Pericardium fibroblast (primary cell): ENCODE results near the gene ACAD10. TPM values are rescaled to one million over a fixed set of nuclear protein-coding genes. Genes with fewer than 3 reads are reported as not detected.

ENCODE experiments used
- total RNA-seq: library from RNA; depleted of rRNA; stranded (reverse); fragments of >200 nt; gene quantifications from 2 replicates; pipeline ENCODE4 v1.2.3, GENCODE V29; 2015

The ACAD10 gene
- 12.0 and 22.8 TPM in 2 replicates for total RNA-seq

GRCh38 chr12:111685811-111686573 is at the start of gene ACAD10, which contains the start of gene BRAP:
Gene ACAD10, plus strand, starts transcription at chr12:111686053. Its CDS starts 6,657 bp downstream, at chr12:111692710.
Gene BRAP, minus strand, starts transcription at chr12:111685956. Its CDS starts 164 bp downstream, at chr12:111685792.

GRCh38 chr12:111766608-111767361 is 80.9 kb downstream of the ACAD10 start, which contains the start of gene ALDH2:
Gene ALDH2, plus strand, starts transcription at chr12:111766933. Its CDS starts 50 bp downstream, at chr12:111766983.

Other genes starting within 250 kb of the ACAD10 start
- 14.2 and 20.9 TPM in 2 replicates for gene ATXN2, start 86.7 kb upstream of the ACAD10 start, total RNA-seq
- gene BRAP, start 97 bp upstream of the ACAD10 start, total RNA-seq, result 11.8 and 11.9 TPM in 2 replicates
- 77.8 and 98.0 TPM in 2 replicates for gene ALDH2, start 80.9 kb downstream of the ACAD10 start, total RNA-seq
- gene MAPKAPK5, start 156.2 kb downstream of the ACAD10 start, total RNA-seq, result 21.6 and 23.0 TPM in 2 replicates